B cell (primary cell): ENCODE measurements around the gene SYMPK. TPM values are rescaled to one million over a fixed set of nuclear protein-coding genes. Genes with fewer than 3 reads are reported as not detected.

Experiments used
- ATAC-seq: fragments of 200-7000 bp; cut with Tn5 transposase; one replicate; pipeline ENCODE4 v1.10.0; 2021; ENCODE audit warnings: low read depth, mild to moderate bottlenecking, moderate number of reproducible peaks, moderate library complexity
- CTCF ChIA-PET: fragments of 350-600 bp; sonication (Branson Sonifier 250); formaldehyde crosslinking; loops from one replicate; lab custom pipeline; 2021; ENCODE audit warnings: antibody characterized with exemption, inconsistent platforms; lab: Charles Lee
- POLR2A ChIA-PET: fragments of 350-600 bp; sonication (Branson Sonifier 250); formaldehyde crosslinking; loops from one replicate; lab custom pipeline; 2021; ENCODE audit warnings: antibody characterized with exemption; lab: Charles Lee
- DNase-seq: peaks from one replicate; pipeline ENCODE4 v3.0.0; 2013
- H2AFZ ChIP-seq: 2 replicates; pipeline ENCODE4 v1.6.1; 2012; ENCODE audit warnings: mild to moderate bottlenecking, low read depth, low read length; ENCODE audit not compliant: insufficient read depth, poor library complexity, severe bottlenecking
- H3K27ac ChIP-seq, 2 donors: 1 replicate in 1 of 2; 2 replicates in 1 of 2; pipeline ENCODE4 v1.5.1; 2012 to 2013; ENCODE audit warnings: low read length in 2 of 2, mild to moderate bottlenecking in 2 of 2, moderate library complexity in 1 of 2
- H3K27me3 ChIP-seq, 4 experiments: fragments of 200-600 bp in 1 of 4; sonication (generic) in 1 of 4; replicated peaks in 1 of 4; 1 replicate in 2 of 4; 2 replicates in 2 of 4; pipeline versions ENCODE4 v1.6.1 to v1.7.0; 2013 to 2016; ENCODE audit warnings: low read length in 3 of 4, mild to moderate bottlenecking in 2 of 4, mixed read lengths in 1 of 4, moderate library complexity in 1 of 4; ENCODE audit not compliant: insufficient read depth in 4 of 4, control insufficient read depth in 3 of 4; ENCODE audit errors: control extremely low read depth in 1 of 4
- H3K36me3 ChIP-seq, 2 experiments: replicated peaks in 1 of 2; 1 replicate in 1 of 2; 2 replicates in 1 of 2; pipeline versions ENCODE4 v1.6.1 to v1.7.1; 2013; ENCODE audit warnings: low read length in 1 of 2; ENCODE audit not compliant: insufficient read depth in 2 of 2, control insufficient read depth in 1 of 2; ENCODE audit errors: control extremely low read depth in 1 of 2, extremely low read depth in 1 of 2
- H3K4me1 ChIP-seq, 2 donors: fragments of 200-600 bp in 1 of 2; sonication (generic) in 1 of 2; 1 replicate in 1 of 2; 2 replicates in 1 of 2; pipeline versions ENCODE4 v1.5.1 to v1.6.1; 2013 to 2017; ENCODE audit warnings: low read length in 2 of 2; ENCODE audit not compliant: control insufficient read depth in 2 of 2, insufficient read depth in 2 of 2
- H3K4me2 ChIP-seq: replicated peaks from 2 replicates; pipeline ENCODE3; 2012; ENCODE audit warnings: mild to moderate bottlenecking, low read depth, low read length; ENCODE audit not compliant: poor library complexity, severe bottlenecking
- H3K4me3 ChIP-seq, 5 experiments: fragments of 200-600 bp in 1 of 5; sonication (generic) in 1 of 5; 1 replicate in 3 of 5; 2 replicates in 2 of 5; pipeline versions ENCODE4 v1.5.1 to v1.7.0; 2011 to 2016; ENCODE audit warnings: low read length in 4 of 5, mild to moderate bottlenecking in 4 of 5, low read depth in 2 of 5, control low read depth in 1 of 5, moderate library complexity in 1 of 5; ENCODE audit not compliant: insufficient read depth in 1 of 5; ENCODE audit errors: control extremely low read depth in 1 of 5, extremely low read depth in 1 of 5
- H3K79me2 ChIP-seq: fragments of 200-600 bp; sonication (generic); one replicate; pipeline ENCODE4 v1.6.0; 2016; ENCODE audit warnings: low read length; ENCODE audit not compliant: control insufficient read depth, insufficient read depth
- H3K9ac ChIP-seq: fragments of 200-600 bp; sonication (generic); 2 replicates; pipeline ENCODE4 v1.6.1; 2017; ENCODE audit warnings: mild to moderate bottlenecking, low read length, moderate library complexity
- H3K9me3 ChIP-seq, 3 donors: one replicate each; pipeline versions ENCODE4 v1.6.1 to v1.7.1; 2013; ENCODE audit warnings: low read length in 2 of 3; ENCODE audit not compliant: control insufficient read depth in 2 of 3, insufficient read depth in 1 of 3; ENCODE audit errors: control extremely low read depth in 1 of 3
- H4K20me1 ChIP-seq: 2 replicates; pipeline ENCODE4 v1.6.0; 2012; ENCODE audit warnings: mild to moderate bottlenecking, low read length; ENCODE audit not compliant: insufficient read depth, control insufficient read depth, poor library complexity, severe bottlenecking
- H3K27ac Mint-ChIP-seq: one replicate; pipeline ENCODE4 v1.8.0; 2021; ENCODE audit warnings: mixed read lengths
- H3K27me3 Mint-ChIP-seq: one replicate; pipeline ENCODE4 v1.8.0; 2021; ENCODE audit warnings: mixed read lengths
- H3K4me1 Mint-ChIP-seq: one replicate; pipeline ENCODE4 v1.8.0; 2021; ENCODE audit warnings: mixed read lengths
- H3K4me3 Mint-ChIP-seq: one replicate; pipeline ENCODE4 v1.8.0; 2021; ENCODE audit warnings: mixed read lengths
- H3K9me3 Mint-ChIP-seq: one replicate; pipeline ENCODE4 v1.8.0; 2022; ENCODE audit warnings: mixed read lengths; ENCODE audit not compliant: insufficient read depth
- CTCF ChIP-seq: fragments of 200-600 bp; IDR thresholded peaks from one replicate; pipeline ENCODE4 v1.8.0; 2022; ENCODE audit warnings: antibody characterized with exemption, mild to moderate bottlenecking
- EZH2 ChIP-seq: IDR thresholded peaks from 2 replicates; pipeline ENCODE4 v1.6.1; 2012; ENCODE audit warnings: borderline replicate concordance, low read depth, mild to moderate bottlenecking, moderate library complexity, low read length; ENCODE audit not compliant: insufficient read depth, poor library complexity, severe bottlenecking
- WGBS: methylation state at CpG from one replicate; pipeline ENCODE4 v1.1.5; 2013; ENCODE audit warnings: missing lambda C conversion rate; ENCODE audit not compliant: insufficient coverage; 5-methylcytosine and 5-hydroxymethylcytosine counted together
- intact Hi-C: fragments of 100-400 bp; cut with micrococcal nuclease; formaldehyde crosslinking; loops from one replicate; pipeline ENCODE4 v1.10.0; 2022
- polyA plus RNA-seq: library from polyadenylated mRNA; depleted of rRNA; stranded (reverse); fragments of >200 nt; gene quantifications from 2 replicates; pipeline ENCODE4 v1.2.3, GENCODE V29; 2012
- total RNA-seq, 2 donors: library from RNA; stranded (reverse); fragments of 120-200 nt in 1 of 2; gene quantifications; 1 replicate in 1 of 2; 2 replicates in 1 of 2; pipeline versions ENCODE4 v1.2.3 to v1.2.4, GENCODE V29; 2013 to 2022

The SYMPK gene
- total and polyA plus RNA-seq, 2 donors (not counting 1 experiment from before 2014, with no cell fraction given) = 119 to 138 TPM

- TF ChIP-seq CTCF = no peak
- Mint-ChIP-seq H3K9me3 (no peaks in the 10 kb centered on the region), H3K4me3 (no peak overlapping the region), H3K27me3 (peaks cover 5% of the 10 kb centered on the region), H3K4me1 (peaks cover 2% of the 10 kb centered on the region), H3K27ac (no peak overlapping the region)
- Histone ChIP-seq H3K4me3 (no peak overlapping the region), H3K9ac (no peak overlapping the region), H3K27ac (no peak overlapping the region), H2AFZ (no peak overlapping the region), H3K36me3 (no peaks in the 10 kb centered on the region), H3K27me3 (peaks cover 0 to 3% (median 0%) of the 10 kb centered on the region in 4 experiments), H4K20me1 (no peaks in the 10 kb centered on the region), H3K9me3 (peaks cover 0 to 4% (median 0%) of the 10 kb centered on the region in 3 donors), H3K4me2 (no peak overlapping the region), H3K4me1 (no peaks in the 10 kb centered on the region), H3K79me2 (no peaks in the 10 kb centered on the region)
- intact Hi-C loops = no loop called here
- CTCF ChIA-PET = interaction anchor here (11.8 kb wide), 1 partner anchor 35 kb away, joined by 302 read pairs; the partner anchor contains the start of gene SIX5
- ATAC-seq (no peak), DNase-seq (no peak)
- POLR2A ChIA-PET = no interaction called here
Observed at GRCh38 chr19:45805719-45806118, 57.2 kb downstream of the SYMPK start.

GRCh38 chr19:45804959-45805230, 58.1 kb downstream of the SYMPK start:
- H3K9me3 Mint-ChIP-seq = no peaks in the 10 kb centered on the region

More at GRCh38 chr19:45804959-45805230, 58.1 kb downstream of the SYMPK start:
- DNase-seq (no peak), ATAC-seq (no peak)
- H3K27ac Mint-ChIP-seq = no peak overlapping the region
- intact Hi-C loops = no loop called here
- no peak overlapping the region for H3K4me2 ChIP-seq
- no peaks in the 10 kb centered on the region for H3K4me1 ChIP-seq
- peaks cover 5% of the 10 kb centered on the region for H3K27me3 Mint-ChIP-seq
- H3K79me2 ChIP-seq = no peaks in the 10 kb centered on the region
- H3K9ac ChIP-seq = no peak overlapping the region
- no peaks in the 10 kb centered on the region for H3K36me3 ChIP-seq
- peaks cover 0 to 4% (median 0%) of the 10 kb centered on the region in 3 donors for H3K9me3 ChIP-seq
- H2AFZ ChIP-seq = no peak overlapping the region
- peaks cover 2% of the 10 kb centered on the region for H3K4me1 Mint-ChIP-seq
- H3K4me3 ChIP-seq = no peak overlapping the region
- ChIA-PET CTCF (interaction anchor here (0.7 to 11.8 kb wide), 3 partner anchors 9 to 34 kb away, joined by 3 to 302 read pairs (median 3); partner anchors contain the start of gene SIX5), POLR2A (no interaction called here)
- peaks cover 0 to 6% (median 0%) of the 10 kb centered on the region in 4 experiments for H3K27me3 ChIP-seq
- WGBS = 100% methylated on average over 4 of the region's 8 CpGs
- H4K20me1 ChIP-seq = no peaks in the 10 kb centered on the region
- no peak overlapping the region for H3K27ac ChIP-seq
- no peak overlapping the region for H3K4me3 Mint-ChIP-seq
- TF ChIP-seq CTCF (no peak), EZH2 (no peak)
